GM12874 (cell line): Measurements from ENCODE around the gene JAKMIP1.

ENCODE experiments used
- CTCF ChIP-seq: IDR thresholded peaks from 2 replicates; pipeline ENCODE4 v1.5.1; 2011; ENCODE audit warnings: low read depth, mild to moderate bottlenecking, control low read depth, low read length, moderate library complexity; ENCODE audit not compliant: insufficient read depth

JAKMIP1 gene

GRCh38 chr4:6123116-6123515, 77.2 kb downstream of the JAKMIP1 start:
- TF ChIP-seq CTCF: no peak

GRCh38 chr4:6122496-6122895, 77.9 kb downstream of the JAKMIP1 start:
- TF ChIP-seq CTCF: no peak

DNA sequence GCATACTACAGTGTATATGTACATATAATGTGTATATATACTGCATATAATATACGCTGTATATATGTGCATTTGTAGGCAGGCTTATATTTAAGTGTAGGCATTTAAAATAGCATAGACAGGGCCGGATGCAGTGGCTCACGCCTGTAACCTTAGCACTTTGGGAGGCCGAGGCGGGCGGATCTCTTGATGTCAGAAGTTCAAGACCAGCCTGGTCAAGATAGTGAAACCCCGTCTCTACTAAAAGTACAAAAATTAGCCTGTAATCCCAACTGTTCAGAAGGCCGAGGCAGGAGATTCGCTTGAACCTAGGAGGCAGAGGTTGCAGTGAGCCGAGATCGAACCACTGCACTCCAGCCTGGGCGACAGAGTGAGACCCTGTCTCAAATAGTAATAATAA, 78.4 kb downstream of the JAKMIP1 start:
- no peak for TF ChIP-seq CTCF

GRCh38 chr4:6121276-6121850, 79.0 kb downstream of the JAKMIP1 start:
- TF ChIP-seq CTCF: no peak

DNA sequence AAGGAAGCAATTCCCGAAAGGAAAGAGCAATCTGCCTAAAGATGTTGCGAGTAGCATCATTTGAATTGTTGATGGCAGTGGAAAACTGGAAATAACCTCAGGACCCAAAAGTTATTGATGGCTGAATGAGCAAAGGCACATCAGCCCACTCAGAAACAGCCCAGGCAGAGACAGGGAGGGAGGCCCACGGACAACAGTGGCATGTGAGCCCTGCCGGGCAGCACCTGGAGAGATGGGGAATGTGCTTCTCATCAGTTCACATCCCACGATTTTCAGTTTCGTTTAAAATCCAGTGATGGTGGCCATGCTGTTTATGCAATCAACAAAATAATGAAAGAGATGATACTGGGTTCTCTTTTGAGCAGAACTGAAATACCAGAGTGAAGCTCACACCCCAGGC, 80.0 kb downstream of the JAKMIP1 start:
- TF ChIP-seq CTCF: no peak

DNA sequence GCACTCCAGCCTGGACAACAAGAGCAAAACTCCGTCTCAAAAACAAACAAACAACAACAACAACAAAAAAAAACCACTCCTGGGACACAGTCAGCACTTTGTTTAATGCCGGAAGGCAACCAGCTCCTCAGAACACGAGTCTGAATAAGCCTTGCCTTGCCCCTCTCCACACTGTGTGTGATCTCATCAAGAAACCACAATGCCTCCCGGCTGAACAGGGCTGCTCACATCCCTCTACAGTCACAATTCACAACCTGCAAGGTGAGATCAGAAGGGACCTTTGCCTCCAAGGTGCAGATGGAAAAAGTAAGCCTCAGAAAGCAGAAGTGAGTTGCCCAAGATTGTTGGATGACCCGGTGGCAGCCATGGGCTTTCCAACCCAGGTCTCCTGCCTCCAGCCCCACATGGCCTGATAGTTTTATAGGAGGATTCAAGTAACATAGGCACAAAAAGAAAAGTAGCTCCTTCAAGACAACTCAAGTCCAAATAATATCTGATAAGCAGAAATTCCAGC, 80.8 kb downstream of the JAKMIP1 start:
- TF ChIP-seq CTCF: no peak

DNA sequence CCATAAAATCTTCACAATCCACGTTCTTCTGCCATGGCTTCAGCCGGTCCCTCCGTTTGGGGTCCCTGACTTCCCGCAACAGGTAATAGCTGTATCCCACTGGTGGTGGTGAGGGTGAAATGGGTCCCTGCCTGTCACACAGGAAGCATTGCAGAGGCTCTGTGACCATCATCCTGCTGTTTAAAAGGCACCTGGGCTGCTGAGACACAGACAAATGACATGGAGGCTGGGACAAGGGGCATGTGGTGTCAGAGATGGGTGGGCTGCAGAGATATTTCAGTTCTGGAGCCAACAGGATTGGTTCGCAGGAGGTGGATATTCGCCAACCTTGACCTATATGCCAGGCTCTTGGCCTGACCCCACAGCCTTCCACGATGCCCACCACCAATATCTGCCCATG, 82.1 kb downstream of the JAKMIP1 start:
- TF ChIP-seq CTCF: no peak
